Nephron progenitor cell (in vitro differentiated cells): ENCODE results near the gene CLDN18.

ENCODE experiments used
- DNase-seq: peaks from one replicate; pipeline ENCODE4 v3.0.0; 2021
- H3K27ac Mint-ChIP-seq: 2 replicates; pipeline ENCODE4 v1.8.0; 2021; ENCODE audit warnings: mild to moderate bottlenecking, moderate library complexity, mixed read lengths
- H3K27me3 Mint-ChIP-seq: 2 replicates; pipeline ENCODE4 v1.8.0; 2021; ENCODE audit warnings: mild to moderate bottlenecking, low read depth, mixed read lengths; ENCODE audit not compliant: poor library complexity
- H3K36me3 Mint-ChIP-seq: 2 replicates; pipeline ENCODE4 v1.8.0; 2021; ENCODE audit warnings: low read depth, mixed read lengths
- H3K4me1 Mint-ChIP-seq: 2 replicates; pipeline ENCODE4 v1.8.0; 2021; ENCODE audit warnings: mixed read lengths
- H3K4me3 Mint-ChIP-seq: 2 replicates; pipeline ENCODE4 v1.8.0; 2021; ENCODE audit warnings: mild to moderate bottlenecking, moderate library complexity, mixed read lengths
- H3K9me3 Mint-ChIP-seq: 2 replicates; pipeline ENCODE4 v1.8.0; 2021; ENCODE audit warnings: mild to moderate bottlenecking, moderate library complexity, mixed read lengths
- TF ChIP-seq, protein P1 (sequence below): fragments of 200-600 bp; sonication (generic); IDR thresholded peaks from 2 replicates; pipeline ENCODE4 v1.5.0; 2021; ENCODE audit warnings: antibody characterized with exemption

CLDN18 gene

GRCh38 chr3:138030734-138031280 lies 20.8 kb downstream of the CLDN18 start:
- Mint-ChIP-seq H3K27me3 (no peaks in the 10 kb centered on the region), H3K36me3 (peaks cover 8% of the 10 kb centered on the region), H3K9me3 (no peaks in the 10 kb centered on the region), H3K4me1 (no peaks in the 10 kb centered on the region), H3K27ac (no peak overlapping the region), H3K4me3 (no peak overlapping the region)
- no peak for DNase-seq
- TF ChIP-seq, protein P1, sequence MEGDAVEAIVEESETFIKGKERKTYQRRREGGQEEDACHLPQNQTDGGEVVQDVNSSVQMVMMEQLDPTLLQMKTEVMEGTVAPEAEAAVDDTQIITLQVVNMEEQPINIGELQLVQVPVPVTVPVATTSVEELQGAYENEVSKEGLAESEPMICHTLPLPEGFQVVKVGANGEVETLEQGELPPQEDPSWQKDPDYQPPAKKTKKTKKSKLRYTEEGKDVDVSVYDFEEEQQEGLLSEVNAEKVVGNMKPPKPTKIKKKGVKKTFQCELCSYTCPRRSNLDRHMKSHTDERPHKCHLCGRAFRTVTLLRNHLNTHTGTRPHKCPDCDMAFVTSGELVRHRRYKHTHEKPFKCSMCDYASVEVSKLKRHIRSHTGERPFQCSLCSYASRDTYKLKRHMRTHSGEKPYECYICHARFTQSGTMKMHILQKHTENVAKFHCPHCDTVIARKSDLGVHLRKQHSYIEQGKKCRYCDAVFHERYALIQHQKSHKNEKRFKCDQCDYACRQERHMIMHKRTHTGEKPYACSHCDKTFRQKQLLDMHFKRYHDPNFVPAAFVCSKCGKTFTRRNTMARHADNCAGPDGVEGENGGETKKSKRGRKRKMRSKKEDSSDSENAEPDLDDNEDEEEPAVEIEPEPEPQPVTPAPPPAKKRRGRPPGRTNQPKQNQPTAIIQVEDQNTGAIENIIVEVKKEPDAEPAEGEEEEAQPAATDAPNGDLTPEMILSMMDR: no peak

- peaks cover 8% of the 10 kb centered on the region for H3K36me3 Mint-ChIP-seq
- TF ChIP-seq, protein P1: no peak
- no peak overlapping the region for H3K27ac Mint-ChIP-seq
- DNase-seq: no peak
- H3K27me3 Mint-ChIP-seq: no peaks in the 10 kb centered on the region
- H3K4me3 Mint-ChIP-seq: no peak overlapping the region
- peaks cover 2% of the 10 kb centered on the region for H3K4me1 Mint-ChIP-seq
- H3K9me3 Mint-ChIP-seq: no peaks in the 10 kb centered on the region
These were observed 21.6 kb downstream of the CLDN18 start for GRCh38 chr3:138031536-138031935.

DNA sequence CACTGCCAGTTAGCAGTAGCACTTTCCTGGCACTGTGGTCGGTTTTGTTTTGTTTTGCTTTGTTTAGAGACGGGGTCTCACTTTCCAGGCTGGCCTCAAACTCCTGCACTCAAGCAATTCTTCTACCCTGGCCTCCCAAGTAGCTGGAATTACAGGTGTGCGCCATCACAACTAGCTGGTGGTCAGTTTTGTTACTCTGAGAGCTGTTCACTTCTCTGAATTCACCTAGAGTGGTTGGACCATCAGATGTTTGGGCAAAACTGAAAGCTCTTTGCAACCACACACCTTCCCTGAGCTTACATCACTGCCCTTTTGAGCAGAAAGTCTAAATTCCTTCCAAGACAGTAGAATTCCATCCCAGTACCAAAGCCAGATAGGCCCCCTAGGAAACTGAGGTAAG lies 22.6 kb downstream of the CLDN18 start:
- DNase-seq: no peak
- Mint-ChIP-seq H3K36me3 (peaks cover 8% of the 10 kb centered on the region), H3K27ac (no peak overlapping the region), H3K9me3 (no peaks in the 10 kb centered on the region), H3K4me3 (no peak overlapping the region), H3K4me1 (peaks cover 6% of the 10 kb centered on the region), H3K27me3 (no peaks in the 10 kb centered on the region)
- TF ChIP-seq, protein P1: no peak

DNA sequence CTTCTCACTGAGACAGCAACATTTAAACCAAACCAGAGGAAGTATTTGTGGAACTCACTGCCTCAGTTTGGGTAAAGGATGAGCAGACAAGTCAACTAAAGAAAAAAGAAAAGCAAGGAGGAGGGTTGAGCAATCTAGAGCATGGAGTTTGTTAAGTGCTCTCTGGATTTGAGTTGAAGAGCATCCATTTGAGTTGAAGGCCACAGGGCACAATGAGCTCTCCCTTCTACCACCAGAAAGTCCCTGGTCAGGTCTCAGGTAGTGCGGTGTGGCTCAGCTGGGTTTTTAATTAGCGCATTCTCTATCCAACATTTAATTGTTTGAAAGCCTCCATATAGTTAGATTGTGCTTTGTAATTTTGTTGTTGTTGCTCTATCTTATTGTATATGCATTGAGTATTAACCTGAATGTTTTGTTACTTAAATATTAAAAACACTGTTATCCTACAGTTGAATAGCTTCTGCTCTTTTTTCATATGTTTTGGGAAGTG lies 23.3 kb downstream of the CLDN18 start:
- H3K4me3 Mint-ChIP-seq: no peak overlapping the region
- H3K27ac Mint-ChIP-seq: no peak overlapping the region
- TF ChIP-seq, protein P1: no peak
- no peaks in the 10 kb centered on the region for H3K9me3 Mint-ChIP-seq
- DNase-seq: no peak
- H3K27me3 Mint-ChIP-seq: no peaks in the 10 kb centered on the region
- peaks cover 8% of the 10 kb centered on the region for H3K36me3 Mint-ChIP-seq
- H3K4me1 Mint-ChIP-seq: peaks cover 6% of the 10 kb centered on the region

GRCh38 chr3:138034918-138035317 lies 25.0 kb downstream of the CLDN18 start:
- Mint-ChIP-seq H3K36me3 (peaks cover 15% of the 10 kb centered on the region), H3K9me3 (no peaks in the 10 kb centered on the region), H3K27ac (no peak overlapping the region), H3K4me1 (peaks cover 6% of the 10 kb centered on the region), H3K4me3 (no peak overlapping the region), H3K27me3 (no peaks in the 10 kb centered on the region)
- DNase-seq: no peak
- TF ChIP-seq, protein P1: no peak

- Mint-ChIP-seq H3K9me3 (no peaks in the 10 kb centered on the region), H3K27me3 (peaks cover 5% of the 10 kb centered on the region), H3K27ac (no peak overlapping the region), H3K4me3 (no peak overlapping the region), H3K36me3 (peaks cover 14% of the 10 kb centered on the region), H3K4me1 (peaks cover 6% of the 10 kb centered on the region)
- DNase-seq: no peak
- TF ChIP-seq, protein P1: no peak
These were observed 26.6 kb downstream of the CLDN18 start for GRCh38 chr3:138036572-138036971.
